PC-3 (cell line): ENCODE measurements around the gene KCNJ9. TPM values are rescaled to one million over a fixed set of nuclear protein-coding genes. Genes with fewer than 3 reads are reported as not detected.

ENCODE experiments used
- ATAC-seq: fragments of 200-7000 bp; cut with Tn5 transposase; 2 replicates; pipeline ENCODE4 v1.9.1; 2020; ENCODE audit warnings: mild to moderate bottlenecking, moderate library complexity
- BruUV-seq: library from RNA; stranded (reverse); fragments of 400-500 nt; replicated peaks from 2 replicates; lab custom pipeline; 2021; lab: Mats Ljungman, UMichigan
- CTCF ChIA-PET: fragments of 300-600 bp; sonication (Branson Sonifier 250); formaldehyde crosslinking; loops from one replicate; lab custom pipeline; 2022; ENCODE audit warnings: antibody characterized with exemption; lab: Charles Lee
- POLR2A ChIA-PET: fragments of 300-600 bp; sonication (Branson Sonifier 250); formaldehyde crosslinking; loops from one replicate; lab custom pipeline; 2022; ENCODE audit warnings: antibody characterized with exemption; ENCODE audit not compliant: unreplicated experiment; lab: Charles Lee
- DNase-seq: peaks from one replicate; pipeline ENCODE4 v3.0.0-alpha.2; 2015
- H2AFZ ChIP-seq: fragments of 300-600 bp; sonication (generic); 2 replicates; pipeline ENCODE4 v1.6.0; 2016; ENCODE audit warnings: antibody characterized with exemption, low read length
- H3F3A ChIP-seq: fragments of 300-600 bp; sonication (generic); one replicate; pipeline ENCODE4 v1.6.0; 2017; ENCODE audit warnings: antibody characterized with exemption, low read length, control low read depth, mild to moderate bottlenecking; ENCODE audit not compliant: unreplicated experiment
- H3K27ac ChIP-seq: fragments of 300-600 bp; sonication (generic); 2 replicates; pipeline ENCODE4 v1.5.1; 2016; ENCODE audit warnings: mild to moderate bottlenecking, low read length
- H3K27me3 ChIP-seq: fragments of 300-600 bp; sonication (generic); 2 replicates; pipeline ENCODE4 v1.6.1; 2016; ENCODE audit warnings: low read length, mixed read lengths
- H3K36me3 ChIP-seq: fragments of 300-600 bp; sonication (generic); 2 replicates; pipeline ENCODE4 v1.6.1; 2016; ENCODE audit warnings: low read depth, mixed run types, low read length, mixed read lengths
- H3K4me1 ChIP-seq: fragments of 300-600 bp; sonication (generic); 2 replicates; pipeline ENCODE4 v1.5.1; 2016; ENCODE audit warnings: low read length; ENCODE audit not compliant: insufficient read depth
- H3K4me2 ChIP-seq: fragments of 300-600 bp; sonication (generic); 2 replicates; pipeline ENCODE4 v1.6.0; 2016; ENCODE audit warnings: low read length
- H3K4me3 ChIP-seq: fragments of 300-600 bp; sonication (generic); 2 replicates; pipeline ENCODE4 v1.5.1; 2016; ENCODE audit warnings: mild to moderate bottlenecking, low read length, mixed read lengths
- H3K79me2 ChIP-seq: fragments of 300-600 bp; sonication (generic); 2 replicates; pipeline ENCODE4 v1.6.1; 2017; ENCODE audit warnings: low read length, mixed read lengths
- H3K9ac ChIP-seq: fragments of 300-600 bp; sonication (generic); 2 replicates; pipeline ENCODE4 v1.6.0; 2016; ENCODE audit warnings: mild to moderate bottlenecking, low read length
- H3K9me2 ChIP-seq: fragments of 300-600 bp; sonication (generic); replicated peaks from 2 replicates; pipeline ENCODE4 v1.6.1; 2016; ENCODE audit warnings: mixed run types, low read length, mixed read lengths
- H3K9me3 ChIP-seq: fragments of 300-600 bp; sonication (generic); 2 replicates; pipeline ENCODE4 v1.6.1; 2016; ENCODE audit warnings: low read length, mixed read lengths
- H4K20me1 ChIP-seq: fragments of 300-600 bp; sonication (generic); 2 replicates; pipeline ENCODE4 v1.6.1; 2016; ENCODE audit warnings: low read length, mixed read lengths
- CTCF ChIP-seq: fragments of 300-600 bp; sonication (generic); conservative IDR thresholded peaks from 2 replicates; pipeline ENCODE4 v1.5.1; 2017; ENCODE audit warnings: antibody characterized with exemption, low read depth, mild to moderate bottlenecking, low read length
- EZH2 ChIP-seq: fragments of 300-600 bp; sonication (generic); IDR thresholded peaks from one replicate; pipeline ENCODE4 v1.6.1; 2017; ENCODE audit warnings: antibody characterized with exemption, mild to moderate bottlenecking, low read length; ENCODE audit not compliant: unreplicated experiment
- EZH2phosphoT487 ChIP-seq: fragments of 300-600 bp; sonication (generic); IDR thresholded peaks from 2 replicates; pipeline ENCODE4 v1.6.1; 2018; ENCODE audit warnings: mild to moderate bottlenecking, antibody characterized with exemption, low read length, borderline replicate concordance
- intact Hi-C: fragments of 100-400 bp; cut with micrococcal nuclease; formaldehyde crosslinking; loops from 2 replicates; pipeline ENCODE4 v1.9.0; 2023
- total RNA-seq: library from RNA; depleted of rRNA; stranded (reverse); fragments of >200 nt; gene quantifications from 2 replicates; pipeline ENCODE4 v1.2.3, GENCODE V29; 2014

KCNJ9 gene
- total RNA-seq, 1 experiment from 2014 or later, result not detected

GRCh38 chr1:160040476-160040875, 40.9 kb upstream of the KCNJ9 start:
- H3K4me2 ChIP-seq, result no peak overlapping the region
- H3K9me2 ChIP-seq, result no peaks in the 10 kb centered on the region
- no peak overlapping the region for H3K27ac ChIP-seq
- no peaks in the 10 kb centered on the region for H3K9me3 ChIP-seq
- no peak for DNase-seq
- no peaks in the 10 kb centered on the region for H3F3A ChIP-seq
- CTCF ChIA-PET, result no interaction called here
- H3K27me3 ChIP-seq, result peaks cover 11% of the 10 kb centered on the region; the same call in 1 of the 2 replicates
- intact Hi-C loops, result no loop called here
- H3K79me2 ChIP-seq, result no peaks in the 10 kb centered on the region
- no peaks in the 10 kb centered on the region for H4K20me1 ChIP-seq
- no peak overlapping the region for H3K4me3 ChIP-seq
- no peaks in the 10 kb centered on the region for H3K4me1 ChIP-seq
- H3K36me3 ChIP-seq, result no peaks in the 10 kb centered on the region
- BruUV-seq, result no TSS peak
- H3K9ac ChIP-seq, result no peak overlapping the region
- POLR2A ChIA-PET, result no interaction called here
- TF ChIP-seq CTCF (no peak), EZH2phosphoT487 (no peak)
- H2AFZ ChIP-seq, result no peak overlapping the region
- no peak for ATAC-seq

- H3K4me2 ChIP-seq, result no peak overlapping the region
- no peaks in the 10 kb centered on the region for H4K20me1 ChIP-seq
Observed at GRCh38 chr1:160043543-160043942, 37.8 kb upstream of the KCNJ9 start.

GRCh38 chr1:160045653-160046052, 35.7 kb upstream of the KCNJ9 start:
- no peak overlapping the region for H3K27ac ChIP-seq
- intact Hi-C loops, result loop anchor here (1.0 kb wide), 1 partner anchor 39 kb away; no protein-coding TSS in a partner anchor
- no peak for DNase-seq
- BruUV-seq, result no TSS peak
- no peaks in the 10 kb centered on the region for H3K9me2 ChIP-seq
- no peaks in the 10 kb centered on the region for H3K36me3 ChIP-seq
- no peak overlapping the region for H3K4me2 ChIP-seq
- no peak for ATAC-seq
- H3F3A ChIP-seq, result no peaks in the 10 kb centered on the region
- no peaks in the 10 kb centered on the region for H3K4me1 ChIP-seq
- H3K9ac ChIP-seq, result no peak overlapping the region
- no peak overlapping the region for H2AFZ ChIP-seq
- H3K79me2 ChIP-seq, result no peaks in the 10 kb centered on the region
- no peak overlapping the region for H3K4me3 ChIP-seq
- TF ChIP-seq EZH2phosphoT487 (no peak), EZH2 (no peak), CTCF (no peak)
- H4K20me1 ChIP-seq, result no peaks in the 10 kb centered on the region
- H3K9me3 ChIP-seq, result no peaks in the 10 kb centered on the region
- POLR2A ChIA-PET, result no interaction called here
- peaks cover 34% of the 10 kb centered on the region; the same call in 1 of the 2 replicates for H3K27me3 ChIP-seq
- CTCF ChIA-PET, result interaction anchor here (0.6 to 1.2 kb wide), 3 partner anchors 10 to 331 kb away, joined by 3 to 7 read pairs (median 5); no protein-coding TSS in a partner anchor

More at GRCh38 chr1:160043543-160043942, 37.8 kb upstream of the KCNJ9 start:
- no peak for DNase-seq
- intact Hi-C loops, result no loop called here
- Histone ChIP-seq H3K27me3 (peaks cover 26% of the 10 kb centered on the region; the same call in 1 of the 2 replicates), H3K36me3 (no peaks in the 10 kb centered on the region), H3K27ac (no peak overlapping the region), H3K79me2 (no peaks in the 10 kb centered on the region), H3K9me2 (no peaks in the 10 kb centered on the region), H3K9ac (no peak overlapping the region), H3K9me3 (no peaks in the 10 kb centered on the region), H3K4me3 (no peak overlapping the region), H3F3A (no peaks in the 10 kb centered on the region), H3K4me1 (no peaks in the 10 kb centered on the region), H2AFZ (no peak overlapping the region)
- POLR2A ChIA-PET, result no interaction called here
- CTCF ChIA-PET, result no interaction called here
- TF ChIP-seq EZH2phosphoT487 (no peak), EZH2 (no peak)
- BruUV-seq, result no TSS peak
- no peak for ATAC-seq
